Posterior vena cava (tissue), 2 donors: ENCODE measurements around the gene MBD3L5. TPM values are rescaled to one million over a fixed set of nuclear protein-coding genes. Genes with fewer than 3 reads are reported as not detected.
"Not testable (repeated sequence)": the region's sequence is repeated elsewhere in the genome, so short reads cannot be mapped to it uniquely, and the experiment has no call there.

Experiments
- DNase-seq: peaks from one replicate; pipeline ENCODE4 v3.0.0-alpha.2; 2020; ENCODE audit warnings: low spot score
- intact Hi-C, 2 donors: fragments of 100-400 bp; cut with DNase I; formaldehyde crosslinking; loops; one replicate each; pipeline versions ENCODE4 v1.14.1 to v1.14.2; 2022 to 2023
- total RNA-seq, 2 donors: library from RNA; stranded (reverse); fragmentation: NEBNext Ultra II Directional; extraction: Animal tissue kit (Norgen Biotek cat#: 25700); gene quantifications; one replicate each; pipeline ENCODE4 v1.2.1, GENCODE V29; 2021
- donor health status: DM: yes; HTN: yes; CAD: no.
- donor health status: DM: yes; HTN: yes; CAD: no.

Gene MBD3L5
- total RNA-seq, 2 donors from 2014 or later = not detected

DNA sequence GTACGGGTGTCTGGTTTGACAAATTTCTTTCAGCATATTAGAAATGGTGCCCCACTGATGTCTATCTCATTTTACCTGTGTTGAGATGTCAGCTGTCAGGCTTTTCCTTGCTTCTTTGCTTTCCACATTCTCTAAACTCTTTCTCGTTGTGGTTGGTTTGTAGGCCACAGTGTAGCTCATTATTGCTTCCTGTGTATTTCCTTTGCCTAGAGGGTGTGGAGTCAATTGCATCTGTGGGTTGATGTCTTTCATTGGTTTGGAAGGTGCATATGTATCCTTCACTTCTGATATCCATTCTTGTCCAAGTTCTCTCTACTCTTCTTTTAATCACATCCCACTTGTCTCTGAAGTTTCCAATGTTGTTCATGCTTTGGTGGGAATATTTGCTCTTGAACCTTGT lies 11.2 kb downstream of the MBD3L5 start:
- DNase-seq, intact Hi-C loops: not testable (repeated sequence)

DNA sequence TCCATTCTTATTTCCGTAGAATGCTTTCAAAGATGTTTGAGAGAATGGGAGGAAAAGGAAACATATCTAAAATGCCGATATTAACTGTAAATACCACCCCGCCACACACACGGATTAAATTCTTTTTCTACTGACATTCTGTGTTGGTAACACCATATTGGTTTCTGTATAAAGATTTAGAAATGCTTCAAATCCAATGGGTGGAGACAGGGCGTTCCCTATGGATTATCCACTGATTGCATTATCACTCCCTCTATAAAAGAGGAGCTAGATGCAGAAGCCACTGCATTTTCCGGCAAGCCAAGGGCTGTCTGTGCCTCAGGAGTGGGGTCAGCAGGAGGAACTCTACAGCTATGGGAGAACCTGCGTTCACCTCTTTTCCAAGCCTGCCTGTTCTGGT lies 18.6 kb downstream of the MBD3L5 start, which contains the start of gene MBD3L2:
TSS of gene MBD3L2 (plus strand) at position 301 of the 400 bp plus-strand sequence. CDS start at position 354, 53 bp downstream.
- DNase-seq = not testable (repeated sequence)

DNA sequence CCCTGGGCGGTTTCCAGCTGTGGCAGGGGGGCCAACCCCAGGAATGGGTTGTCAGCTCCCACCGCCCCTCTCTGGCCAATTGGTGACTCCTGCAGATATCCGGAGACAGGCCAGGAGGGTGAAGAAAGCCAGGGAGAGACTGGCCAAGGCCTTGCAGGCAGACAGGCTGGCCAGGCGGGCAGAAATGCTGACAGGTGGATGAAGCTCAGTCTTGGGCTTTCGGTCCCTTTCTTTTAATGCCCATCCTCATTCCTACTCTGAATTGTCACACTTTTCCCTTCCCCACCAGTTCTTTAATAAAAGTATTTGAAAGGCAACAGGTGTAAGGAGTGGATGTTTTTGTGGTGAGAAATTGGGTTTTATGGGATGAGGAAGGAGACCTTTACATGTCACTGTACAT lies 21.0 kb downstream of the MBD3L5 start:
- DNase-seq = peak; percentile 68
- intact Hi-C loops = not testable (repeated sequence)

More for the DNA sequence above, 18.6 kb downstream of the MBD3L5 start, which contains the start of gene MBD3L2:
- intact Hi-C loops = not testable (repeated sequence)

DNA sequence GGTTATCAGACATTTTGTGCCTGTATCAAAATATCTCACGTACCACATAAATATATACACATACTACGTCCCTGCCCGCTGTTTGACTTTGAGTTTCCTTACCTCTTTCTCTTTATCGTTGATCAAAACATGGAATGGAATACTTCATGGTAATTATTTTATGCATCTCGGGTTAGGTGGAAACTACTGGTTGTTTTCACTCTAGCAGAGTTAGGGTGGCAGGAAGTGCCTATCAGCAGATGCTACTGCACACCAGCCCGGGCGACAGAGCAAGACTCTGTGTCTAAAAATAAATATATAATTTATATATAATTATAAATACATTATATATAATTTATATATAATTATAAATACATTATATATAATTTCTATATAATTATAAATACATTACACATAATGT lies 22.5 kb downstream of the MBD3L5 start:
- intact Hi-C loops, DNase-seq: not testable (repeated sequence)

DNA sequence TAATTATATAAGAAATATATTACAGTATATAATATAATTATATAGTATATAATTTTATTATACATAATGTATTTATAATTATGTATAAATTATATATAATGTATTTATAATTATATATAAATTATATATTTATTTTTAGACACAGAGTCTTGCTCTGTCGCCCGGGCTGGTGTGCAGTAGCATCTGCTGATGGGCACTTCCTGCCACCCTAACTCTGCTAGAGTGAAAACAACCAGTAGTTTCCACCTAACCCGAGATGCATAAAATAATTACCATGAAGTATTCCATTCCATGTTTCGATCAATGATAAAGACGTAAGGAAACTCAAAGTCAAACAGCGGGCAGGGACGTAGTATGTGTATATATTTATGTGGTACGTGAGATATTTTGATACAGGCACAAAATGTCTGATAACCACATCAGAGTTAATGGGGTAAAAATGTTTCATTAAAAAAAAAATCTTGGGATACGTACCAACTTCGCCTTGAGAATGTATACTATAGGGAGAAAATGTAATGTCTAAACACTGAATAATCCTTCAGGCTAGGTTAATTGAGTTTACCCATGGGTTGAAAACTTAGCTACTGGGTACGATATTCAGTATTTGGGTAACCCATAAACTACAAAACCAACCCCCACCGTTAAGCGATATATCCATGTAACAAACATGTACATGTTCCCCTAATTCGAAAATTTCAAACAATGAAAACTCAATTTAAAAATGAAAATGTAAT lies 24.4 kb downstream of the MBD3L5 start:
- intact Hi-C loops, DNase-seq: not testable (repeated sequence)

DNA sequence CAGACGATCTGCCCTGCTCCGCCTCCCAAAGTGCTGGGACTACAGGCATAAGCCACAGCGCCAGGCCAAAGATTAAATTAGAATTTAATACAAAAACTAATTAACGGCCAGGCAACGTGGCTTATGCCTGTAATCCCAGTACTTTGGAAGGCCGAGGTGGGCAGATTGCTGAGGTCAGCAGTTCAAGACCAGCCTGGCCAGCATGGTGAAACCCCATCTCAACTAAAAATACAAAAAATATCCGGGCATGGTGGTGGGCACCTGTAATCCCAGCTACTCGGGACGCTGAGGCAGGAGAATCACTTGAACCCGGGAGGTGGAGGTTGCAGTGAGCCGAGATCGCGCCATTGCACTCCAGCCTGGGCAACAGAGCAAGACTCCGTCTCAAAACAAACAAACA lies 25.3 kb downstream of the MBD3L5 start:
- intact Hi-C loops, DNase-seq: not testable (repeated sequence)

DNA sequence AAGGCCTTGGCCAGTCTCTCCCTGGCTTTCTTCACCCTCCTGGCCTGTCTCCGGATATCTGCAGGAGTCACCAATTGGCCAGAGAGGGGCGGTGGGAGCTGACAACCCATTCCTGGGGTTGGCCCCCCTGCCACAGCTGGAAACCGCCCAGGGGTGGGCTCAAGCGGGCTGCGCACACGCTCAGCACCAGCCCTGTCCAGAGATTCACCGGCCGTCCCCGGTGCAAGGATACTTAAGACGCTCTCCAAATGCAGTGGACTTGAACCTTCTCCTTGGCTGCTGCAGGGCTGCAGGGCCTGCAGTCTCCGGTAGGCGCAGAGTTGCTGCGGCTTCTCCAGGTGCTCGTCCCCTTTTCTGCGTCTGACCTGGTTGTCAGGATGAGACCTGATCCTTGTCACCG lies 26.0 kb downstream of the MBD3L5 start:
- intact Hi-C loops, DNase-seq: not testable (repeated sequence)

DNA sequence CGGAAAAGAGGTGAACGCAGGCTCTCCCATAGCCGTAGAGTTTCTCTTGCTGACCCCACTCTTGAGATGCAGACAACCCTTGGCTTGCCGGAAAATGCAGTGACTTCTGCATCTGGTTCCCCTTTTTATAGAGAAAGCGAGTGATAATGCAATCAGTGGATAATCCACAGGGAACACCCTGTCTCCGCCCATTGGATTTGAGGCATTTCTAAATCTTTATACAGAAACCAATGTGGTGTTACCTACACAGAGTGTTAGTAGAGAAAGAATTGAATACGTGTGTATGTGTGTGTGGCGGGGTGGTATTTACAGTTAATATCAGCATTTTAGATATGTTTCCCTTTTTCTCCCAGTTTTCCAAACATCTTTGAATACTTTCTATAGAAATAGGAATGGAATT lies 28.2 kb downstream of the MBD3L5 start, which contains the start of gene MBD3L3:
TSS of gene MBD3L3 (minus strand) at position 101 of the 400 bp plus-strand sequence. CDS start at position 30, 71 bp downstream.
- intact Hi-C loops, DNase-seq: not testable (repeated sequence)

DNA sequence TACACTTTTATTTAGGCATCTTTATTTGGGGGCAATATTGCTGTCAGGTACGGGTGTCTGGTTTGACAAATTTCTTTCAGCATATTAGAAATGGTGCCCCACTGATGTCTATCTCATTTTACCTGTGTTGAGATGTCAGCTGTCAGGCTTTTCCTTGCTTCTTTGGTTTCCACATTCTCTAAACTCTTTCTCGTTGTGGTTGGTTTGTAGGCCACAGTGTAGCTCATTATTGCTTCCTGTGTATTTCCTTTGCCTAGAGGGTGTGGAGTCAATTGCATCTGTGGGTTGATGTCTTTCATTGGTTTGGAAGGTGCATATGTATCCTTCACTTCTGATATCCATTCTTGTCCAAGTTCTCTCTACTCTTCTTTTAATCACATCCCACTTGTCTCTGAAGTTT lies 29.6 kb downstream of the MBD3L5 start:
- intact Hi-C loops, DNase-seq: not testable (repeated sequence)

DNA sequence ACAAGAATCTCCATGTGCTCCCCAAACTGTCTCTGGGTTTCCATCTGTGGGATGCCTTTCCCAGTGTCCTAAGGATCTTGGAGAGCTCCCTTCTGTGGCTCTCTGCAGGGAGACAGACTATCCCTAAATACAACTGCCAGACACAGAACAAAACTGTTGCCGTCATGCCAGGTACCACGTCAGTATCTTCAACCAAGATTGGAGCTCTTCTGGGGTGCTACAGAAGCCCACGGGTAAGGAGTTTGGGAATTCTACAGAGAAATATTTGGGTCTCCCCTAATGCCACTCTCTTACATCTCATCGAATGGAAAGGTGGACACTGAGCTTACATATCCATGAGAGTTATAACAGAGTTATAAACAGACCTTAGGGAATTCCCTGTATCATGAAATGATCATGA lies 33.0 kb downstream of the MBD3L5 start:
- DNase-seq = no peak
- intact Hi-C loops = no loop called here

DNA sequence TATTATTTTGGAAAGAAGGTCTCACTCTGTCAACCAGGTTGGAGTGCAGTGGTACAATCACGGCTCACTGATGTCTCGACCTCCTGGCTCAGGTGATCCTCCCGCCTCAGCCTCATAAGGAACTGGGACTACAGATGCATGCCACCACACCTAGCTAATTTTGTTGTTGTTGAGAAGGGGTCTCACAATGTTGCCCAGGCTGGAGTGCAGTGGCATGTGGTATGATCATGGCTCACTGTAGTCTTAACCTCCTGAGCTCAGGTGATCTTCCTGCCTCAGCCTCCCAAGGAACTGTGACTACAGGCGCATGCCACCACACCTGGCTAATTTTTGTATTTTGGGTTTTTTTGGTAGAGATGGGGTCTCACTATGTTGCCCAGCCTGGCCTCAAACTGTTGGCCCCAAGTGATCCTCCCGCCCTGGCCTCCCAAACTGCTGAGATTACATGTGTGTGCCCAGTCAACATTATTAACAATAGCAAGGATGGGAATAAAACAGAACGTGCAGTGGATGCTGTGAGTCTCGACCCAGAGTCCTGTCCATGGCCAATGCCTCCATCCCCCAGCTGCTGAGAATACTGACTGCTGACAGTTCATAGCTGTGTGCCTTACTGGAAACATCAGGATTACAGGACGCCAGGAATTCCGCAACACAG lies 33.5 kb downstream of the MBD3L5 start:
- intact Hi-C loops = no loop called here
- DNase-seq = no peak

DNA sequence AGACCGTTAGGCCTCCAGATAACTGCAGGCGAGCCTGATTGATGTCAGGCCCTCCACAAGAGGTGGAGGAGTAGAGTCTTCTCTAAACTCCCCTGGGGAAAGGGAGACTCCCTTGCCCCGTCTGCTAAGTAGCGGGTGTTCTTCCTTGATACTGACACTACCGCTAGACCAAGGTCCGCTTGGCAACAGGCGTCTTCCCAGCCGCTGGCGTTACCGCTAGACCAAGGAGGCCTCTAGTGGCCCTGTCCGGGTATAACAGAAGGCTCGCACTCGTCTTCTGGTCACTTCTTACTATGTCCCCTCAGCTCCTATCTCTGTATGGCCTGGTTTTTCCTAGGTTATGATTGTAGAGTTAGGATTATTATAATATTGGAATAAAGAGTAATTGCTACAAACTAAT lies 36.7 kb downstream of the MBD3L5 start:
- intact Hi-C loops, DNase-seq: not testable (repeated sequence)

DNA sequence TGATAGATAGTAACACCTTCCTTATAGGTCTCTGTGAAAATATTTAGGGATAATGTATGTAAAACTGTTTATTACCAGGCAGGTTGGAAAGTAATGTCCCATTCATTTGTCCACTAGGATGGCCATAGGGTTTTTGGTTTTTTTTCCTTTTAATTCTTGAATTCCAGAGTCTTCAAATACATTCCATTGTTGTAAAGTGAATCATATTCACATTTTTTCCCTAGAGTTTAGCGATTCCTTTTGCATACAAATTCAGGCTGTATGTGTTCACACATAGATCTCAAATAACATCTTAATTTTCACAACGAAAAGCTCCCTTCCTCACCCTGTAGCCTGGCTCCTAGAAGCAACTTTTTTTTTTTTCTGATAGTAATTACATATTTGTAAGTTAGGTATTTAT lies 37.3 kb downstream of the MBD3L5 start:
- no peak for DNase-seq
- intact Hi-C loops = no loop called here

DNA sequence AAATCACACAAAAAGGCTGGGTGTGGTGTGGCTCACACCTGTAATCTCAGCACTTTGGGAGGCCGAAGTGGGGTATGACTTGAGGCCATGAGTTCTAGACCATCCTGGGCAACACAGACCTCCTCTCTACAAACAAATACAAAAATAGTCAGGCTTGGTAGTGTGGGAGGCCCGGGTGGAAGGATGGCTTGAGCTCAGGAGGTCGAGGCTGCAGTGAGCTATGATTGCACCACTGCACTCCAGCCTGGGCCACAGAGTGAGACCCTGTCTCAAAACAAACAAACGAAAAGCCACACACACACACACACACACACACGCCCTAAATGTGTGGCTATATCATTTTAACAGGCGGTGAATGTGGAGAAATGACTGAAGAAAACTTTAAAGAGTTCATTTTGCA lies 38.2 kb downstream of the MBD3L5 start:
- DNase-seq = no peak
- intact Hi-C loops = no loop called here

DNA sequence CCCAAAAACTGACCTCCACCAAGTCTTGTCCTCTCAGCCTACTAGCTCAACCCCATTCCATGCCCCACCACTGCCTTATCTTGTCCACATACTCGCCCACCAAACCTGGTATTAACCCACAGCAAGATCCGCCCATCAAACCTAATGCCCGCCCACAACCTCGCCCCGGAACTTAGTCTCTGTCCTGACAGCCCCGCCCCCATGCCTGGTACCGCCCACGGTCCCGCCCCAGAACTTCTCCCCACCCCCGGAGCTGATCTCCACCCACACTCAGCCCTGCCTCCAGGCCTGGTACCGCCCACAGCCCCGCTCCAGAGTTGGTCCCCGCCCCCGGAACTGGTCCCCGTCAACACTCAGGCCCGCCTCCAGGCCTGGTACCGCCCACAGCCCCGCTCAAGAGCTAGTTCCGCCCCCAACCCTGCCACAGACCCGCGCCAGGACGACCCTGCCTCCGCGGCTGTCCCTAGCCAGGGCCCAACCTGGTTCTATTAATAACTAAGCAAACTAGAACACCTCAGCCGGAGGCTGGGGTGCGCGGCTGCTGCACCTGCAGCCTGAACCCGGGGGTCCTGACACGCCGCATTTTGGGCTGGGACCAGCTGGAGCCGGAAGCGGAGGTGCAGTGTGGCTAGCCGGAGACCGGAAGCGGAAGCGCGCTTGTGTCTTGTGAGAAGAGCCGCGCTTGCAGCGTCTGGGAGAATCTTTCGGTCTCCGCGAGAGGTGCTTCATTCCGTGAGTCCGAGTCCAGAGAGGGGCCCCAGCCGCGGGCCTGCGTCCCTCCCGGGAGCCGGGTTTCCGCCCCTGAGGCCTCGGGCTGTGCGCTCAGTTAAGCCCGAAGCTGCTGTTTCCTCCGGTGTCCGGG lies 38.9 kb downstream of the MBD3L5 start, which contains the start of gene ZNF557:
TSS of gene ZNF557 (plus strand) at position 662 of the 862 bp plus-strand sequence. CDS start 5,372 bp downstream, outside the sequence.
- intact Hi-C loops = no loop called here
- peak; percentile 100 for DNase-seq

DNA sequence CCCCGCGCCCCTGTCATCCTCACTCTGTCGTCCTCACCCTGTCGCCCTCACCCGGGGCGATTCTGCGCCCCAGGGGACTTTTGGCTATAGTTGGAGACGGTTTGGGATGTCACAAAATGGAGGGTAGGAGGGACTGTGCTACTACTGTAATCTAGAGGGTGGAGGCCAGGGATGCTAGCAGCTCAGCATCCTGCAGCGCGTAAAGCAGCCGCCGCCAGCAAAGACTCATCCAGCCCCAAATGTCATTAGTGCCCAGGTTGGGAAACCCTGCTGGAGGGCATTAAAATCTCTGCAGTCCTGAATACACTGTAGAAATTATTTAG lies 39.5 kb downstream of the MBD3L5 start:
- DNase-seq = no peak
- intact Hi-C loops = no loop called here

DNA sequence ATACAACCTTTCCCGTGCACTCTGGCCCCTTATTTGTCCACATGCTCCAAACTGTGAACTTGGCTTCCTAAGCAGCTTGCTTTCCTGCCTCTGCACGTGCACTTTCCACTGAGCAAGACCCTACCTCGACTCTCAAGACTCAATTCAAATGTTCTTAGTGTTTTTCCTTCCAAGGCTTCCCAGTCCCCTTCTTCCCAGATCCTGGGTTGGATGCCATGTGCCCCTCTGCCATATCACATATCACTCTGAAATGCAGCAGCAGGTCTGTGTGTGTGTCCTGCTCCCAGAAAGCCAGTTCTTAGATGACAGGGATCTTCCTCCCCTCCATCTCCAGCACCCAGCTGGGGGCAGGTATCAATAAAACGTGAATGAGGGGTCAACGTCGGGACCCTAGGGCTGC lies 42.2 kb downstream of the MBD3L5 start:
- DNase-seq = no peak
- intact Hi-C loops = no loop called here

DNA sequence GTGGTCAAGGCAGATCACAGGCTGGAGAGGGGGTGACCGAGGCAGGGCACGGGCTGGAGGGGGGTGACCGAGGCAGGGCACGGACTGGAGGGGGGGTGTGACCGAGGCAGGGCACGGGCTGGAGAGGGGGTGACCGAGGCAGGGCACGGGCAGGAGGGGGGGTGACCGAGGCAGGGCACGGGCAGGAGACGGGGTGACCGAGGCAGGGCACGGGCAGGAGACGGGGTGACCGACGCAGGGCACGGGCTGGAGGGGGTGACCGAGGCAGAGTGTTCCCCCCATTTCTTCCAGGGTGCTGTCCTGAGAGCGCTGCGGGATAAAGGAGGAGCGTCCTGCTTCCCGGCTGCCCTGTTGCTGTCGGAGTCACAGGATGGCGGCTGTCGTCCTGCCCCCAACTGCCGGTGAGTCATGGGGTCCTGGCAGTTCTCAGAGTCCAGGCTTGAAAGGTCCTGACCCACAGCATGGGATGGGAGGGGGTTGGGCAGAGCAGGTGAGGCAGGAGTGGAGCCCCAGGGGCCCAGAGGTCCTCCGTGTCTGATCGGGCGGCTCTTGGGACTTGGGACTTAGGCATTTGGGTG lies 44.4 kb downstream of the MBD3L5 start:
- intact Hi-C loops = no loop called here
- DNase-seq = no peak

DNA sequence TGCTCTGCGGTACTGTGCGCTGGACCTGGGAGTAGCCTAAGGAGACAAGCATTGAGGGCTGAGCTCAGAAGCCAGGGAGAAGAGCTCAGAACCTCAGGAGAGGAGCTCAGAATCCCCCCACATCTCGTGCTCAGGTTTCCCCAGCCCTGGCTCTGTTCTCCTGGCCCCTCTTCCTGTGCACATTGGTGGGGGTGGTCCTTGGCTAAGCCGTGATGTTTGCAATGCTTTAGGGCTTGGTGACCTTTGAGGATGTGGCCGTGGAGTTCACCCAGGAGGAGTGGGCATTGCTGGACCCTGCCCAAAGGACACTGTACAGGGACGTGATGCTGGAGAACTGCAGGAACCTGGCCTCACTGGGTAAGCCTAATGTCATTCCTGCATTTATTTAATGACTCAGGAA lies 45.8 kb downstream of the MBD3L5 start:
- DNase-seq = no peak
- intact Hi-C loops = no loop called here
